Erythroblast (primary cell): ENCODE results near the gene KIAA0513.

Source experiments
- GATA1 ChIP-seq: IDR thresholded peaks from 2 replicates; pipeline ENCODE4 v1.6.1; 2011; ENCODE audit warnings: low read depth, mild to moderate bottlenecking, control low read depth, low read length, moderate library complexity
- POLR2A ChIP-seq: IDR thresholded peaks from 2 replicates; pipeline ENCODE4 v1.6.1; 2011; ENCODE audit warnings: mild to moderate bottlenecking, low read length

DNA sequence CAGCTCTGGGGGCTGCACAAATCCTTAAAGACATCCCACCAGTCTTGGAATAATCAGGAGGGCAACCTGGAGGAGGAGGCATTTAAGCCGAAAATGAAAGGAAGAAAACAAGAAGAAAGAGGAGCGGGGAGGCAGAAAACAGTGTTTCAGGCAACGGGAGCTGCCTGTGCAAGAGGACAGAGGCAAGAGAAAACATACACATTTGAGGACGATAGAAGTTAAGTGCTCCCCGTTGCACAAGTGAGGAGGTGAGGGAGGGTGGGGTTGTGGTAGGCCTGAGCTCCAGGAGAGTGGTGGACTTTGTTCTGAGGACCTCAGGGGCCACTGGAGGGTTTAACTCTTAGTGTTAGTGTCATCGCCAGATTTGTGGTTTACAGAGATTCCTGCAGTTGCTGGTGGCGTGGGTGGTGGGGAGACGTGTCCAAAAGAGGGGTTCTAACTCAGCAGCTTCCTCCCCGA, 112.3 kb downstream of the KIAA0513 start:
- TF ChIP-seq POLR2A = no peak
- no peak for TF ChIP-seq GATA1
